Nephron (organoid): Measurements from ENCODE around the gene MFSD11.
"Not testable (repeated sequence)": the region's sequence is repeated elsewhere in the genome, so short reads cannot be mapped to it uniquely, and the experiment has no call there.

Source experiments
- H3K27ac Mint-ChIP-seq, 3 experiments: 2 replicates each; pipeline ENCODE4 v1.8.0; 2020; ENCODE audit warnings: mixed read lengths in 3 of 3, mild to moderate bottlenecking in 2 of 3, moderate library complexity in 1 of 3
- H3K27me3 Mint-ChIP-seq: 2 replicates; pipeline ENCODE4 v1.8.0; 2021; ENCODE audit warnings: low read depth, mild to moderate bottlenecking, moderate library complexity, mixed read lengths
- H3K36me3 Mint-ChIP-seq: 2 replicates; pipeline ENCODE4 v1.8.0; 2020; ENCODE audit warnings: low read depth, mixed read lengths
- H3K4me1 Mint-ChIP-seq: 2 replicates; pipeline ENCODE4 v1.8.0; 2020; ENCODE audit warnings: mixed read lengths
- H3K4me3 Mint-ChIP-seq, 3 experiments: 2 replicates each; pipeline ENCODE4 v1.8.0; 2020; ENCODE audit warnings: mild to moderate bottlenecking in 3 of 3, mixed read lengths in 3 of 3, moderate library complexity in 2 of 3
- H3K9me3 Mint-ChIP-seq: 2 replicates; pipeline ENCODE4 v1.8.0; 2020; ENCODE audit warnings: mixed read lengths
- CTCF ChIP-seq, 3 experiments: fragments of 200-600 bp; sonication (generic); IDR thresholded peaks; one replicate each; pipeline ENCODE4 v1.5.0; 2021; ENCODE audit warnings: antibody characterized with exemption in 3 of 3; ENCODE audit not compliant: unreplicated experiment in 3 of 3

MFSD11 gene

GRCh38 chr17:76812263-76812662 is 74.3 kb downstream of the MFSD11 start:
- Mint-ChIP-seq H3K27me3 (peaks cover 14% of the 10 kb centered on the region), H3K4me3 (no peak overlapping the region), H3K4me1 (peaks cover 7% of the 10 kb centered on the region), H3K36me3 (no peaks in the 10 kb centered on the region), H3K9me3 (no peaks in the 10 kb centered on the region), H3K27ac (no peak overlapping the region)
- no peak for TF ChIP-seq CTCF (IDR thresholded peaks at IDR 0.05; ENCODE audit: unreplicated experiment in 3 of 3)

- Mint-ChIP-seq H3K9me3 (no peaks in the 10 kb centered on the region), H3K27ac (no peak overlapping the region), H3K4me3 (no peak overlapping the region), H3K36me3 (no peaks in the 10 kb centered on the region), H3K27me3 (peaks cover 14% of the 10 kb centered on the region), H3K4me1 (peaks cover 7% of the 10 kb centered on the region)
- TF ChIP-seq CTCF (IDR thresholded peaks at IDR 0.05; ENCODE audit: unreplicated experiment in 3 of 3): no peak
Observed at GRCh38 chr17:76812968-76813367, 75.0 kb downstream of the MFSD11 start.

GRCh38 chr17:76815907-76816589 is 78.1 kb downstream of the MFSD11 start:
- H3K27me3 Mint-ChIP-seq: peaks cover 25% of the 10 kb centered on the region
- H3K27ac Mint-ChIP-seq, H3K4me1 Mint-ChIP-seq, H3K4me3 Mint-ChIP-seq, H3K9me3 Mint-ChIP-seq, H3K36me3 Mint-ChIP-seq: not testable (repeated sequence)

GRCh38 chr17:76816590-76817135 is 78.7 kb downstream of the MFSD11 start:
- no peaks in the 10 kb centered on the region for H3K36me3 Mint-ChIP-seq
- H3K9me3 Mint-ChIP-seq: no peaks in the 10 kb centered on the region

GRCh38 chr17:76820039-76820438 is 82.1 kb downstream of the MFSD11 start:
- Mint-ChIP-seq H3K9me3 (no peaks in the 10 kb centered on the region), H3K4me1 (no peaks in the 10 kb centered on the region), H3K27ac (no peak overlapping the region), H3K36me3 (no peaks in the 10 kb centered on the region), H3K4me3 (no peak overlapping the region), H3K27me3 (peaks cover 29% of the 10 kb centered on the region)
- no peak for TF ChIP-seq CTCF (IDR thresholded peaks at IDR 0.05; ENCODE audit: unreplicated experiment in 3 of 3)

More at GRCh38 chr17:76816590-76817135, 78.7 kb downstream of the MFSD11 start:
- H3K4me3 Mint-ChIP-seq: no peak overlapping the region
- no peaks in the 10 kb centered on the region for H3K4me1 Mint-ChIP-seq
- no peak overlapping the region for H3K27ac Mint-ChIP-seq
- peak; percentile 50 to 63 (median 59) for TF ChIP-seq CTCF (IDR thresholded peaks at IDR 0.05; ENCODE audit: unreplicated experiment in 3 of 3)
- H3K27me3 Mint-ChIP-seq: peaks cover 25% of the 10 kb centered on the region

GRCh38 chr17:76820561-76820960 is 82.6 kb downstream of the MFSD11 start:
- no peaks in the 10 kb centered on the region for H3K4me1 Mint-ChIP-seq
- H3K27ac Mint-ChIP-seq: no peak overlapping the region
- no peak overlapping the region for H3K4me3 Mint-ChIP-seq
- TF ChIP-seq CTCF (IDR thresholded peaks at IDR 0.05; ENCODE audit: unreplicated experiment in 3 of 3): no peak
- H3K36me3 Mint-ChIP-seq: no peaks in the 10 kb centered on the region
- peaks cover 28% of the 10 kb centered on the region for H3K27me3 Mint-ChIP-seq
- H3K9me3 Mint-ChIP-seq: no peaks in the 10 kb centered on the region
